ENCODE measurements around the gene TYROBP. TPM values are rescaled to one million over a fixed set of nuclear protein-coding genes. Genes with fewer than 3 reads are reported as not detected.

TYROBP gene
- total RNA-seq, 1 donor, result not detected

- no peak for TF ChIP-seq CTCF (IDR thresholded peaks at IDR 0.05; ENCODE audit: insufficient read depth, low read depth, low read length)
- no peak overlapping the region for H3K4me3 ChIP-seq (ENCODE audit: low read depth, low read length)
- DNase-seq (ENCODE audit: low read depth), result no peak
Observed at GRCh38 chr19:35863018-35863417, 45.1 kb downstream of the TYROBP start.

- no peak for DNase-seq (ENCODE audit: low read depth)
- no peak for TF ChIP-seq CTCF (IDR thresholded peaks at IDR 0.05; ENCODE audit: insufficient read depth, low read depth, low read length)
- H3K4me3 ChIP-seq (ENCODE audit: low read depth, low read length), result no peak overlapping the region
Observed at GRCh38 chr19:35862528-35862927, 45.6 kb downstream of the TYROBP start.

- no peak overlapping the region for H3K4me3 ChIP-seq (ENCODE audit: low read depth, low read length)
- DNase-seq (ENCODE audit: low read depth), result no peak
- no peak for TF ChIP-seq CTCF (IDR thresholded peaks at IDR 0.05; ENCODE audit: insufficient read depth, low read depth, low read length)
Observed at GRCh38 chr19:35861640-35862160, 46.4 kb downstream of the TYROBP start.

- no peak overlapping the region for H3K4me3 ChIP-seq (ENCODE audit: low read depth, low read length)
- TF ChIP-seq CTCF (IDR thresholded peaks at IDR 0.05; ENCODE audit: insufficient read depth, low read depth, low read length), result no peak
- no peak for DNase-seq (ENCODE audit: low read depth)
Observed at GRCh38 chr19:35860818-35861639, 47.1 kb downstream of the TYROBP start.

GRCh38 chr19:35860436-35860817 lies 47.7 kb downstream of the TYROBP start:
- H3K4me3 ChIP-seq (ENCODE audit: low read depth, low read length), result no peak overlapping the region
- TF ChIP-seq CTCF (IDR thresholded peaks at IDR 0.05; ENCODE audit: insufficient read depth, low read depth, low read length), result no peak
- DNase-seq (ENCODE audit: low read depth), result no peak

- DNase-seq (ENCODE audit: low read depth), result no peak
- TF ChIP-seq CTCF (IDR thresholded peaks at IDR 0.05; ENCODE audit: insufficient read depth, low read depth, low read length), result no peak
Observed at GRCh38 chr19:35859414-35859813, 48.7 kb downstream of the TYROBP start.

More at GRCh38 chr19:35859414-35859813, 48.7 kb downstream of the TYROBP start:
- H3K4me3 ChIP-seq (ENCODE audit: low read depth, low read length), result no peak overlapping the region
